Endothelial cell (in vitro differentiated cells): ENCODE measurements around the gene CCDC92. TPM values are rescaled to one million over a fixed set of nuclear protein-coding genes. Genes with fewer than 3 reads are reported as not detected.

Experiments
- DNase-seq: peaks from one replicate; pipeline ENCODE4 v3.0.0; 2021; ENCODE audit warnings: low spot score
- H3K27ac Mint-ChIP-seq: one replicate; pipeline ENCODE4 v1.8.0; 2021; ENCODE audit warnings: mixed read lengths, inconsistent platforms; ENCODE audit not compliant: unreplicated experiment
- H3K27me3 Mint-ChIP-seq: one replicate; pipeline ENCODE4 v1.8.0; 2021; ENCODE audit warnings: mild to moderate bottlenecking, moderate library complexity, mixed read lengths, inconsistent platforms; ENCODE audit not compliant: unreplicated experiment
- H3K36me3 Mint-ChIP-seq: one replicate; pipeline ENCODE4 v1.8.0; 2021; ENCODE audit warnings: mild to moderate bottlenecking, low read depth, mixed read lengths, inconsistent platforms; ENCODE audit not compliant: unreplicated experiment
- H3K4me1 Mint-ChIP-seq: one replicate; pipeline ENCODE4 v1.8.0; 2021; ENCODE audit warnings: mild to moderate bottlenecking, mixed read lengths, inconsistent platforms; ENCODE audit not compliant: unreplicated experiment
- H3K4me3 Mint-ChIP-seq: one replicate; pipeline ENCODE4 v1.8.0; 2021; ENCODE audit warnings: mild to moderate bottlenecking, mixed read lengths, inconsistent platforms; ENCODE audit not compliant: unreplicated experiment
- H3K9me3 Mint-ChIP-seq: one replicate; pipeline ENCODE4 v1.8.0; 2021; ENCODE audit warnings: mixed read lengths, inconsistent platforms; ENCODE audit not compliant: unreplicated experiment
- total RNA-seq: library from RNA; stranded (reverse); fragmentation: NEBNext Ultra II Directional; extraction: Animal tissue kit (Norgen Biotek cat#: 25700); gene quantifications from one replicate; pipeline ENCODE4 v1.2.1, GENCODE V29; 2021; ENCODE audit not compliant: unreplicated experiment
- TF ChIP-seq, protein P1 (sequence below): fragments of 200-600 bp; sonication (generic); IDR thresholded peaks from one replicate; pipeline ENCODE4 v1.5.0; 2021; ENCODE audit warnings: antibody characterized with exemption; ENCODE audit not compliant: unreplicated experiment

Gene CCDC92
- total RNA-seq, 1 donor from 2014 or later: 25.0 TPM

DNA sequence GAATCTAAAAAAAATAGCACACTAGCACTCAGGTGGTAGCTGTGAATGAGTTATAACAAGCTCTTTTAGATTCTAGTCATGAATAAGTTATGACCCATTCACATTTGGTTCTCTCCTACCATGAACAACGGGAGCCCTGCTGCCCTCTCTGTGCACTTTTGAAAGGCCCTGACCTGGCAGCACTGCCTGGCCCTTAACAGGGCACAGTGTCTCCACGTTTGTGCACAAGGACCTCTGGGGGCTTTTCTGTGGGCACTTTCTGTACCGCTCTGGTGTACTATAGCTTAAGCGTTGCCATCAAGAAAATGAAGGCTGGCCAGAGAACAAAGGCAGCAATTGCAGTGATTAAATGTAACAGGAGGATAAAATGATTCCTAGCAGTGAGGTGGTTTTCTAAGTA, 21.2 kb downstream of the CCDC92 start:
- H3K4me1 Mint-ChIP-seq: peaks cover 2% of the 10 kb centered on the region
- no peaks in the 10 kb centered on the region for H3K27me3 Mint-ChIP-seq
- DNase-seq: no peak
- TF ChIP-seq, protein P1, sequence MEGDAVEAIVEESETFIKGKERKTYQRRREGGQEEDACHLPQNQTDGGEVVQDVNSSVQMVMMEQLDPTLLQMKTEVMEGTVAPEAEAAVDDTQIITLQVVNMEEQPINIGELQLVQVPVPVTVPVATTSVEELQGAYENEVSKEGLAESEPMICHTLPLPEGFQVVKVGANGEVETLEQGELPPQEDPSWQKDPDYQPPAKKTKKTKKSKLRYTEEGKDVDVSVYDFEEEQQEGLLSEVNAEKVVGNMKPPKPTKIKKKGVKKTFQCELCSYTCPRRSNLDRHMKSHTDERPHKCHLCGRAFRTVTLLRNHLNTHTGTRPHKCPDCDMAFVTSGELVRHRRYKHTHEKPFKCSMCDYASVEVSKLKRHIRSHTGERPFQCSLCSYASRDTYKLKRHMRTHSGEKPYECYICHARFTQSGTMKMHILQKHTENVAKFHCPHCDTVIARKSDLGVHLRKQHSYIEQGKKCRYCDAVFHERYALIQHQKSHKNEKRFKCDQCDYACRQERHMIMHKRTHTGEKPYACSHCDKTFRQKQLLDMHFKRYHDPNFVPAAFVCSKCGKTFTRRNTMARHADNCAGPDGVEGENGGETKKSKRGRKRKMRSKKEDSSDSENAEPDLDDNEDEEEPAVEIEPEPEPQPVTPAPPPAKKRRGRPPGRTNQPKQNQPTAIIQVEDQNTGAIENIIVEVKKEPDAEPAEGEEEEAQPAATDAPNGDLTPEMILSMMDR: no peak
- peaks cover 12% of the 10 kb centered on the region for H3K36me3 Mint-ChIP-seq
- H3K4me3 Mint-ChIP-seq: no peak overlapping the region
- no peak overlapping the region for H3K27ac Mint-ChIP-seq
- no peaks in the 10 kb centered on the region for H3K9me3 Mint-ChIP-seq

DNA sequence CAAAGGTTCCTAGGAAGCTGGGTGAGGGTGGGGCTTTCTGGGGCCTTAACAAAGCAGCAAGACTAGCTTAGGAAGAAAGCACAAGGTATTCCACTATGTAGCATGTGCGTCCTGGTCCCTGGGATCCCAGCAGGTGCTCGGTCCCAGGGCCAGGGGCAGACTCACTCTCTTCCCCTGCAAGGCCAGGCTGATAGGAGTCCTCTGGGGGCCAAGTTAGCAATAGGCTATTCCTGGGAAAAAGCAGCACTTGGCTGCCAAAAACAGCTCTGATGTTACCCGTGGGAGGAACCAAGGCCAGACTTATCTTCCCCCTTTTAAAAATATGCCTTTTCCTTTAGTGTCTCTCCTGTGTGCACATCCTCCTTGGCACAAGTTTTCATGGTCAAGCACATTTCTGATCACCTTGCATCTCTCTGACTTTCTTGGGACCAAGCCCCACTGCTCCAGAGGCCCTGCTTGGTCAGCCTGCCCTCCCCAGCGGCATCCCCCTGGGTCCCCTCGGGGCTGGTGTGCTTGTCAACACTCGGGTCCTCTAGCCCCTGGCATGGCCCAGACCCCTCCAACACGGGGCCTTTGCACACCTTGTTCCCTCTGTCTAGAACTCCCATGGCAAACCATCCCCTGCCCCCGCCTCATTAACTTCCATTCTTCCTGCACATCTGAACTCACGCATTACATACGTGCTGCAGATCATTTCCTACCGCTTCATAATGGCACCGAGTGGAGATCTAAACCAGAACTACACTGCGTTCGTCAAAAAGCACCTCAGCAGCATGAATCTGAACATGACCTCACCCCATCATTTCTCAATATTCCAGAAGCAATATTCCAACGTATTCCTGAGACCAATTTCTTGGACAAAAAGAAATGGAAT, 21.9 kb downstream of the CCDC92 start:
- H3K4me1 Mint-ChIP-seq: peaks cover 2% of the 10 kb centered on the region
- no peak overlapping the region for H3K4me3 Mint-ChIP-seq
- H3K36me3 Mint-ChIP-seq: peaks cover 12% of the 10 kb centered on the region
- H3K9me3 Mint-ChIP-seq: no peaks in the 10 kb centered on the region
- no peak for DNase-seq
- TF ChIP-seq, protein P1: no peak
- peaks cover 2% of the 10 kb centered on the region for H3K27me3 Mint-ChIP-seq
- no peak overlapping the region for H3K27ac Mint-ChIP-seq

DNA sequence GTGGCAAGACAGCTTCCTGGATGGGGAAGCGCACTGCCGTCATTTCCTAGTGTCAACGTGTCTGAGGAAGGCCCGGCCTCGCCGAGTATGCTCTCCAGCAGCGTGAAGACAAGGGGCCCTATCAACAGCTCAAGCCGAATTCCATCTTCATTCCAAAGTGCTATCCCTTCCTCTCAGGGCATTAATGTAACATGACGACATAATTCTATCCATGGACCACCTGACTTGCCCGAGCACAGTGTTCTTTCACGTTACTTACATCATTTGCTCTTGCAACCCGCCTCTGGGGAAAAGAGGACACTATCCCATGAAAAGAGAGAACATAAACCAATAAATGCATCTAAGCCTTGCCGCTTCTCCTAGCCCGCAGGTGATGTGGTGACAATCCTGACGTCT, 22.9 kb downstream of the CCDC92 start:
- H3K4me1 Mint-ChIP-seq: peaks cover 2% of the 10 kb centered on the region
- H3K9me3 Mint-ChIP-seq: no peaks in the 10 kb centered on the region
- no peak for DNase-seq
- H3K36me3 Mint-ChIP-seq: peaks cover 12% of the 10 kb centered on the region
- no peak overlapping the region for H3K27ac Mint-ChIP-seq
- peaks cover 2% of the 10 kb centered on the region for H3K27me3 Mint-ChIP-seq
- TF ChIP-seq, protein P1: no peak
- no peak overlapping the region for H3K4me3 Mint-ChIP-seq

DNA sequence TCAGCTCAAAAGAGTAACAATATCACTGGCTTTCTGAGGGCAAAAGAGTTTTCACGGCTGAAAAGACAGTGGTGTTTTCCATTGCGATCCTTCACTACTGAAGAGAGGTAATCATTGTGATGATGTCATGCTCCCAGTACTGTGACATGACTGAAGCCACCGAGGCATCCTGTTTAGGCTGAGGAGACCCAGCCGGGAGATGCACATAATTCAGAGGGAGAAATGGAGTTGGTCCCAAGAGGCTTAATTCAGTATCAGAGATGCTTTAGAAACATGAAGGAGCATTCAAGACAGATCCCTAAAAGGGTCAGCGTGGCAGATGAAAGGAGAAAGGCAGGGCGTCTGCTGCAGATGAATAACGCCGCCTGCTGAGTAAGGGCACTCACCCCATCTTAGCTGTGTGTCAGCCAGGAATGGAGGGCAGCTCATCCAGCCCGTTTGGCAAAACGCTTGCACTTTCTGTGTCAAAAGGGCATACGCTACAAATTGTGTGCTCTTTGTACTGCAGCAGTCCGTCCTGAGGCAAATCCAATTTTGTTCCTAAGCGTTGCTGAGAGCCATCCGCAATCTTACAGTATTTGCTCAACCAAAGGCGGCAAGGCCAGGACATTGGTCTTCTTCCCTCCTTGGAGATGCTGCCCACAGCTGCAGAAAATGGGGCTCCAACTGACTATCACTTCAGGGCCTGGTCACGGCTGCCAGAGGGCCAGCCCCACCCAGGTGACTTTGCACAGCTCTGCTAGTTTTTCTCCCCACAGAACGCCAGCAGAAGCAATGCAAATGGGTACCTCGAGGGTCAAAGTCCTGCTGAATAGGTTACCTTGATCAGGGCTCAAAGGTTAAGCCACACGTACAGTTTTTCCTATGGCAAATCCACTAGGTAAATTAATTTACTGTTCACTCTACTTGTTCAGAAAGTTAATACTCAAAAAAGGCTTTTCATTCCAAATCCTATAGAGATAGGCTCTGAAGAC, 23.5 kb downstream of the CCDC92 start:
- Mint-ChIP-seq H3K27ac (no peak overlapping the region), H3K4me3 (peak overlapping the region; percentile 8), H3K36me3 (peaks cover 15% of the 10 kb centered on the region), H3K27me3 (peaks cover 2% of the 10 kb centered on the region), H3K4me1 (peaks cover 2% of the 10 kb centered on the region), H3K9me3 (no peaks in the 10 kb centered on the region)
- no peak for DNase-seq
- TF ChIP-seq, protein P1: no peak
